Gastroesophageal sphincter (tissue), 3 donors: Measurements from ENCODE around the gene UBE2H.

Experiments
- CTCF ChIP-seq, 4 experiments: fragments of 200-600 bp in 2 of 4; fragments of 450-650 bp in 2 of 4; sonication (generic) in 1 of 4; IDR thresholded peaks; one replicate each; pipeline ENCODE4 v1.5.1; 2017 to 2019; ENCODE audit warnings: antibody characterized with exemption in 4 of 4, mild to moderate bottlenecking in 2 of 4, moderate library complexity in 2 of 4
- EP300 ChIP-seq: sonication (generic); formaldehyde crosslinking; IDR thresholded peaks from one replicate; pipeline ENCODE4 v1.6.1; 2017; ENCODE audit warnings: antibody characterized with exemption, mild to moderate bottlenecking
- POLR2A ChIP-seq, 2 donors: fragments of 450-650 bp; IDR thresholded peaks; one replicate each; pipeline ENCODE4 v1.6.1; 2017; ENCODE audit warnings: antibody characterized with exemption in 2 of 2, mild to moderate bottlenecking in 2 of 2, moderate library complexity in 1 of 2
- POLR2AphosphoS5 ChIP-seq: sonication (generic); formaldehyde crosslinking; IDR thresholded peaks from one replicate; pipeline ENCODE4 v1.6.1; 2017; ENCODE audit warnings: antibody characterized with exemption

GRCh38 chr7:129933627-129934026 is 19.1 kb downstream of the UBE2H start:
- TF ChIP-seq EP300 (no peak), CTCF (IDR thresholded peaks at IDR 0.05) (no peak), POLR2AphosphoS5 (no peak), POLR2A (IDR thresholded peaks at IDR 0.05) (no peak)
